Esophagus squamous epithelium (tissue), 5 donors: Measurements from ENCODE around the gene WASHC4. TPM values are rescaled to one million over a fixed set of nuclear protein-coding genes. Genes with fewer than 3 reads are reported as not detected.

ENCODE experiments used
- DNase-seq: peaks from one replicate; lab custom pipeline; 2025; lab: John Stamatoyannopoulos, UW
- H3K27ac ChIP-seq, 4 donors: fragments of 200-600 bp; sonication (generic); one replicate each; pipeline ENCODE4 v1.5.1; 2016 to 2019; ENCODE audit warnings: mild to moderate bottlenecking in 1 of 4
- H3K27me3 ChIP-seq, 4 donors: fragments of 200-600 bp; sonication (generic); 1 replicate in 3 of 4; 2 replicates in 1 of 4; pipeline versions ENCODE4 v1.5.1 to v1.6.0; 2017 to 2021; ENCODE audit warnings: antibody characterized with exemption in 1 of 4
- H3K36me3 ChIP-seq, 3 donors: fragments of 200-600 bp; sonication (generic); one replicate each; pipeline ENCODE4 v1.5.1; 2016 to 2019
- H3K4me1 ChIP-seq, 3 donors: fragments of 200-600 bp; sonication (generic); one replicate each; pipeline ENCODE4 v1.5.1; 2017 to 2019
- H3K4me3 ChIP-seq, 4 donors: fragments of 200-600 bp; sonication (generic); 1 replicate in 3 of 4; 2 replicates in 1 of 4; pipeline ENCODE4 v1.5.1; 2016 to 2019; ENCODE audit warnings: mild to moderate bottlenecking in 2 of 4, moderate library complexity in 1 of 4
- H3K9me3 ChIP-seq, 3 donors: fragments of 200-600 bp; sonication (generic); one replicate each; pipeline ENCODE4 v1.5.1; 2016 to 2019
- POLR2A ChIP-seq, 4 donors: fragments of 450-650 bp; IDR thresholded peaks; one replicate each; pipeline ENCODE4 v1.6.1; 2017; ENCODE audit warnings: antibody characterized with exemption in 4 of 4, mild to moderate bottlenecking in 4 of 4, moderate library complexity in 3 of 4
- WGBS, 2 donors: methylation state at CpG; one replicate each; pipeline ENCODE4 v1.1.5; 2018; 5-methylcytosine and 5-hydroxymethylcytosine counted together
- intact Hi-C: fragments of 100-400 bp; cut with DNase I; formaldehyde crosslinking; loops from one replicate; pipeline ENCODE4 v1.15.0; 2022
- total RNA-seq, 4 donors: library from RNA; depleted of rRNA; stranded (reverse); fragments of >200 nt; gene quantifications; one replicate each; pipeline ENCODE4 v1.1.0, GENCODE V29; 2016
- TF ChIP-seq, protein P1 (sequence below), 6 experiments: fragments of 450-650 bp in 4 of 6; fragments of 200-600 bp in 2 of 6; sonication (generic) in 2 of 6; IDR thresholded peaks; one replicate each; pipeline ENCODE4 v1.5.1; 2016 to 2019; ENCODE audit warnings: antibody characterized with exemption in 6 of 6, mild to moderate bottlenecking in 4 of 6, moderate library complexity in 4 of 6
- donor health status: DM: yes; HTN: yes; CAD: no.

The WASHC4 gene
- total RNA-seq, 4 donors from 2014 or later = 22.8 to 42.3 (median 36.8) TPM

DNA sequence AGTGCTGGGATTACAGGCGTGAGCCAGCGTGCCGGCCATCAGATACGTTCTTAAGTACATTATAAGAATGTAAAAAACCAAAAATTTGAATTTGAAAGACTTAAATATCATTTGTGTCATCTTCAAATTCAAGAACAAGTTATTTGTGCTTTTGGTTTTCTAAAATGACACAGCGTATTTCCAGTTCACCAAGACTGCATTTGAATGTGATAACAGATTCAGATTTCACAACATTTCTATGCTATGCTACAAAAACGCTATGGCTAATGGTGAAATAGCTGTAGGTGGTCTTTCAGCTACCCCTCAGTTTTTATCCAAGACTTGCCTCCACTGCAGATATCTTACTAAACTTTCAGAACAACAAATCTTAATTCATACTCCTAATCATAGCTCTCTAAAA lies 81.8 kb downstream of the WASHC4 start:
- H3K9me3 ChIP-seq = no peaks in the 10 kb centered on the region
- intact Hi-C loops = no loop called here
- H3K4me1 ChIP-seq = peaks cover 0 to 6% (median 0%) of the 10 kb centered on the region in 3 donors
- 74 to 78% methylated on average over 6 of the region's 6 CpGs for WGBS, 2 donors
- H3K27ac ChIP-seq = no peak overlapping the region
- no peaks in the 10 kb centered on the region for H3K27me3 ChIP-seq
- peaks cover 19 to 100% (median 28%) of the 10 kb centered on the region in 3 donors for H3K36me3 ChIP-seq
- DNase-seq = no peak
- no peak overlapping the region for H3K4me3 ChIP-seq
- no peak for TF ChIP-seq POLR2A (IDR thresholded peaks at IDR 0.05)
- TF ChIP-seq, protein P1, sequence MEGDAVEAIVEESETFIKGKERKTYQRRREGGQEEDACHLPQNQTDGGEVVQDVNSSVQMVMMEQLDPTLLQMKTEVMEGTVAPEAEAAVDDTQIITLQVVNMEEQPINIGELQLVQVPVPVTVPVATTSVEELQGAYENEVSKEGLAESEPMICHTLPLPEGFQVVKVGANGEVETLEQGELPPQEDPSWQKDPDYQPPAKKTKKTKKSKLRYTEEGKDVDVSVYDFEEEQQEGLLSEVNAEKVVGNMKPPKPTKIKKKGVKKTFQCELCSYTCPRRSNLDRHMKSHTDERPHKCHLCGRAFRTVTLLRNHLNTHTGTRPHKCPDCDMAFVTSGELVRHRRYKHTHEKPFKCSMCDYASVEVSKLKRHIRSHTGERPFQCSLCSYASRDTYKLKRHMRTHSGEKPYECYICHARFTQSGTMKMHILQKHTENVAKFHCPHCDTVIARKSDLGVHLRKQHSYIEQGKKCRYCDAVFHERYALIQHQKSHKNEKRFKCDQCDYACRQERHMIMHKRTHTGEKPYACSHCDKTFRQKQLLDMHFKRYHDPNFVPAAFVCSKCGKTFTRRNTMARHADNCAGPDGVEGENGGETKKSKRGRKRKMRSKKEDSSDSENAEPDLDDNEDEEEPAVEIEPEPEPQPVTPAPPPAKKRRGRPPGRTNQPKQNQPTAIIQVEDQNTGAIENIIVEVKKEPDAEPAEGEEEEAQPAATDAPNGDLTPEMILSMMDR (IDR thresholded peaks at IDR 0.05) = no peak

DNA sequence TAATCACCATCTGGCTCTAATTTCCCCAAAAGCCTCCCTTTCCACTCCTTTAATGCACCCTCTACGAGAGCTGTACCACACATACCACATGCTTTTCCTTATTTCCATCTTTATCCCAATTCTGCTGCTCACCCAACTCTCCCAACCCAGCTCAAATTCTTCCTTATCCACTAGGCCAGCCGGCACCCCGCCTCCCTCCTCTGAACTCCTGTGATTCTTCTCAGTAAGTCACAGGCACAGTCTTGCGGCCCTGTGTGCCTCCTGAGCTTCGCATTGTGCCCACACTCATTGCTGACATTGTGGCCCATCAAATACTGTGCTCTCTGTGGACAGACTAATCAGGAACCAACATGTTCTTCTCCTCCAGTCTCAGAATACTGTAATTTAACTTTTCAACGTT lies 83.0 kb downstream of the WASHC4 start:
- Histone ChIP-seq H3K4me1 (no peaks in the 10 kb centered on the region), H3K4me3 (no peak overlapping the region), H3K36me3 (peaks cover 12 to 100% (median 26%) of the 10 kb centered on the region in 3 donors), H3K9me3 (no peaks in the 10 kb centered on the region), H3K27ac (no peak overlapping the region), H3K27me3 (no peaks in the 10 kb centered on the region)
- TF ChIP-seq, protein P1 (IDR thresholded peaks at IDR 0.05) = no peak
- TF ChIP-seq POLR2A (IDR thresholded peaks at IDR 0.05) = no peak
- intact Hi-C loops = no loop called here
- DNase-seq = no peak
- 86 to 88% methylated on average over 6 of the region's 6 CpGs for WGBS, 2 donors

DNA sequence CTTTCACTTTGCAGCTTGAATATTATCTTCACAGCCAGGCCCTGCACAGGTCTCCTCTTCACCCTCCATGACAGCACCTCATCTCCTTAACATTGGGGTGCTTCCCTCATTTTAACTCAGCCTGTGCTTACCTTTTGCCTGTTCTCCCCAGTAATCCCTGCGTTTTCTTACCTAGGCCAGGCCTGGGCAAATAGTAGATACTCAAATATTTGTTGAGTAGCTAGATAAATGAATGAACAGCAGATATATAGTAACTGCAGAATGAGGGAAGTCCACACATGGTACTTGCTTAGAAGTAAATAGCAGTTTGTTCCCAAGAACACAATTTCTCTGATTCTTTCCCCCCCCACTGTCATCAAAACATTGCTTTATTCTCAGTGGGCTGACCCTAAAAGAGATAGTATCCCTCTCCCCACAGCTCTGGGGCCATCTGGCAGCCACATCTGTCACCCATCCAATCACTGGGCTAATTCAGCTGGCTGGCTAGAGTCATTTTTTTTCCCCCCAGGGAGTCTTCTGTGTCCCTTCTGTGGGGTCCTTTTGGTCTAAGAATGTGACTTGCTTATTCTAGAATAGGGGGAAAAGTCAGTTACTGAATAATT lies 85.2 kb downstream of the WASHC4 start:
- intact Hi-C loops = no loop called here
- H3K4me1 ChIP-seq = no peaks in the 10 kb centered on the region
- no peaks in the 10 kb centered on the region for H3K27me3 ChIP-seq
- H3K27ac ChIP-seq = no peak overlapping the region
- H3K9me3 ChIP-seq = no peaks in the 10 kb centered on the region
- no peak overlapping the region for H3K4me3 ChIP-seq
- DNase-seq = no peak
- WGBS, 2 donors = 73 to 100% methylated on average over 1 of the region's 1 CpG
- H3K36me3 ChIP-seq = peaks cover 9 to 100% (median 36%) of the 10 kb centered on the region in 3 donors
- no peak for TF ChIP-seq POLR2A (IDR thresholded peaks at IDR 0.05)
- TF ChIP-seq, protein P1 (IDR thresholded peaks at IDR 0.05) = no peak

DNA sequence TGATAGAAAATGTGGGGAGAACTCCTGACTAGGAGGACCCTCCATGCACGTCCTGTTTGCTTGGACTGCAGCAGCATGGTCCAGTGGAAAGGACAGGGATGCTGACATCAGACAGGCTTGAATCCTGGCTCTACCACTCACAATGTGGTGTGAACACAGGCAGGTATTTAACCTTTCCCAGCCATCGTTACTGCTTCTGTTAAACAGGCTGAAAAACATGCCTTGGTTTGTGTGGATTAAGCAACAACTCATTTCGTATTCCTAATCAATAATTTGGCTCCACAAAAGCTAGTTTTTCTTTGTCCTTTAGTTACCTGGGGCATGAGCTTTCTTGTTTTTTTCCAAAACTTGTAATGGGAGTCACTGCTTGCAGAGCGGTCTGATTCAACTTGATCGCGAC lies 87.4 kb downstream of the WASHC4 start:
- Histone ChIP-seq H3K4me3 (no peak overlapping the region), H3K4me1 (no peaks in the 10 kb centered on the region), H3K27me3 (no peaks in the 10 kb centered on the region), H3K27ac (no peak overlapping the region), H3K9me3 (no peaks in the 10 kb centered on the region), H3K36me3 (peaks cover 9 to 100% (median 28%) of the 10 kb centered on the region in 3 donors)
- no peak for DNase-seq
- 90% methylated on average over 6 of the region's 6 CpGs for whole genome bisulfite sequencing, 2 donors
- intact Hi-C loops = no loop called here
- TF ChIP-seq, protein P1 (IDR thresholded peaks at IDR 0.05) = no peak
- TF ChIP-seq POLR2A (IDR thresholded peaks at IDR 0.05) = no peak

DNA sequence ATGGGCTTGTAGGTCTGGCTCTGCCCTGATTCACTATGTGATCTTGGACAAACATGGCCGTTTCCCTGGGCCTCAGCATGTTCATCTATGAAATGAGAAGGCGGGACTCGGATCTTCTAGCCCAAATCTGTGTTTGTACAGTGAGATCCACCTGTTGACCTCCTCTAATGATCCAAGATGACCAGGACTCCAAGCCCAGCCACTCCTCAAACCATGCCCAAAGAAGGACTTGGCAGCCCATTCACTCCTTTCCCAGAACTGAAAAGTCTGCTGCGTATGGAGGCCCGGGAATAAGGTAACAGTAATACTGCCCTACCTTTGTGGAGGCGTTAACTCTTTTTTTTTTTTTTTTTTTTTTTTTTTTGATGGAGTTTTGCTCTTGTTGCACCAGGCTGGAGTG lies 88.6 kb downstream of the WASHC4 start:
- DNase-seq = no peak
- peaks cover 9 to 100% (median 28%) of the 10 kb centered on the region in 3 donors for H3K36me3 ChIP-seq
- H3K4me1 ChIP-seq = no peaks in the 10 kb centered on the region
- no peak overlapping the region for H3K27ac ChIP-seq
- 95 to 96% methylated on average over 6 of the region's 6 CpGs for WGBS, 2 donors
- H3K27me3 ChIP-seq = no peaks in the 10 kb centered on the region
- intact Hi-C loops = no loop called here
- TF ChIP-seq, protein P1 (IDR thresholded peaks at IDR 0.05) = no peak
- TF ChIP-seq POLR2A (IDR thresholded peaks at IDR 0.05) = no peak
- no peaks in the 10 kb centered on the region for H3K9me3 ChIP-seq
- H3K4me3 ChIP-seq = no peak overlapping the region
